GM18502 (cell line): Measurements from ENCODE around the gene MBOAT7.
"Not testable (repeated sequence)": the region's sequence is repeated elsewhere in the genome, so short reads cannot be mapped to it uniquely, and the experiment has no call there.

Experiments
- ATAC-seq: cut with Tn5 transposase; IDR thresholded peaks from one replicate; pipeline ENCODE4 v1.9.1; 2021; ENCODE audit warnings: mild to moderate bottlenecking; ENCODE audit not compliant: unreplicated experiment, poor library complexity

The MBOAT7 gene, protein sequence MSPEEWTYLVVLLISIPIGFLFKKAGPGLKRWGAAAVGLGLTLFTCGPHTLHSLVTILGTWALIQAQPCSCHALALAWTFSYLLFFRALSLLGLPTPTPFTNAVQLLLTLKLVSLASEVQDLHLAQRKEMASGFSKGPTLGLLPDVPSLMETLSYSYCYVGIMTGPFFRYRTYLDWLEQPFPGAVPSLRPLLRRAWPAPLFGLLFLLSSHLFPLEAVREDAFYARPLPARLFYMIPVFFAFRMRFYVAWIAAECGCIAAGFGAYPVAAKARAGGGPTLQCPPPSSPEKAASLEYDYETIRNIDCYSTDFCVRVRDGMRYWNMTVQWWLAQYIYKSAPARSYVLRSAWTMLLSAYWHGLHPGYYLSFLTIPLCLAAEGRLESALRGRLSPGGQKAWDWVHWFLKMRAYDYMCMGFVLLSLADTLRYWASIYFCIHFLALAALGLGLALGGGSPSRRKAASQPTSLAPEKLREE

DNA sequence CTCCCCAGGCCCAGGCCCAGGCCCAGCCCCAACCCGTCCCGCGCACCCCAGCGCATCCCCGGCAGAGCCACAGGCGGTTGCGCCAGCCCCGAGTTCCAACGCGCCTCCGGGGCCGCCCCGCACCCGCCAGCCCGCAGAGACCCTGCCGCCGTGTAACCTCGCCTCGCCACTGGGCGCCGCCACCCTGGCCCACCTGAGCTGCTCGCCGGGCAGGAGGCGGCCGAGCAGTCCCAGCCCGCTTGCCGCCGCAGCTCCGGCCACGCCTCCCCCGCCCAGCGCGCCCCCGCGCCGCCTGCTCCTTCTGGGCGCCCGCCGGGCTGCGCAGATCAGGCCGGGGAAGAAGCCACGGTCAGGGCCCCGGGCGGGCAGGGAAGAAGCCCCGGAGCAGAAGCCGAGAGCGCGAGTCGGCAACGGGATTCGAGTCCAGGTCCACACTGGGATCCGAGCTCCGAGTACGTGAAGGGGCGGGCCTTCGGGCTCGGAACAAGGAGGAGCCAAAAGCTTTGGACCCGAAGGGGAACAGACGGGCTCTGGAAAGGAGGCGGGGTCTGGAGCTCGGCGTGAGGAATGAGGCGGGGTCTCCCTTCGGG is at the start of gene MBOAT7:
TSS of gene MBOAT7 (minus strand) at position 436 of the 590 bp plus-strand sequence. CDS start 1,072 bp downstream, outside the sequence.
- ATAC-seq, result peak; percentile 19

DNA sequence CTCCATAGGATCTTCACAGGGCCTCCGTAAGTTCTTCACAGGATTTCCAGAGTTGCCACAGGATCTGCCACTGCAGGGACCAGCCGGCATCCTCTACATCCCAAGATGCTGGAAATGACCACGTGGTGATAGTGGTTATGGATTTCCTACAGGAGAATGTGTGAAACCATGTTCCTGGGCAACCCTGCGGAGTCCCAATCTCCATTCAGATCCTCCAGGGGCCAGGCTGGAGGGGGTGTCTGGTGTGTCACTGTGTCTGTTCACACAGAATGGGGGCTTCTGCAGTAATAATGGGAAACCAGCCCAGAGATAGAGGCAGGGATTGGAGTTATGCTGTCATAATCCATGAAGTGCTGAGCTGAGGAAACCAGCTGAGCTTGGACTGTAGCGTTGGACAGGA is 44.6 kb upstream of the MBOAT7 start:
- ATAC-seq, result no peak

DNA sequence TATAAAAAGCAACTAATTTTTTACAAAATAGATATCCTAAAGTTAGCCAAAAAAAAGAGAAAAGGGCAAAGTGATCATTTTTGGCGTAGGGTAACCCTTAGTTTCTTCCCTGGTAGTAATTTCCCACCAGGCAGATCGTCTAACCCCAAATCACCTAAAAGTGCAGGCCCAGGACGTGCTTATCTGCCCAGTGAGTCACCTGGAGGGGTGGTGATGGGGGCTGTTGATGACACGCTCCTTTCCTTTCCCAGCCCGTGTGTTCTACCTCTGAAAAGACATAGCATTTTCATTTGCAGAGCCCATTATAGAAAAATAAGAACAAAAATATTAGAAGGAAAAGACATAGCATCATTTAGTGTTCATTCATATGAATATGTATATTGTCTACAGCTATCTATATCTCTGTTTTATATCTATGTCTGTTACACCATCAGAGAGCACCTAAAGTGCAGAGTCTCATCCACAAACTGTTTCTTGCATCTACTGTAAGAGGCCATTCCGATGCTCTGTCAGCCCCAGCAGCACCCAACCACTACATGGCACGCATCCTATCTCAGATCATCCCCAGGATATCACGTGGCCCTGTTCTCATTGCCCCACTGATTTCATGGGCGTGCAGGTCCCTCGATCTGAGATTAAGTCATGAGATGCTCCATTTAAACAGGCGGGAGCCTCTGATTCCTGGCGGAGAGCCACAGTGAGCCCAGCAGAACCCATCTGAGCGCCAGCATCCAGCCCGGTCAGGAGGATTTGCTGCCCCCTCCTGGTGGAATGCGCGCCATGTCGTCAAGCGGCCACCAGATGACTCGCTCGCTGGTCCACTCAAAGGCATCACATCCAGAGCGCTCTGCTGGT is 41.9 kb upstream of the MBOAT7 start:
- ATAC-seq, result no peak

DNA sequence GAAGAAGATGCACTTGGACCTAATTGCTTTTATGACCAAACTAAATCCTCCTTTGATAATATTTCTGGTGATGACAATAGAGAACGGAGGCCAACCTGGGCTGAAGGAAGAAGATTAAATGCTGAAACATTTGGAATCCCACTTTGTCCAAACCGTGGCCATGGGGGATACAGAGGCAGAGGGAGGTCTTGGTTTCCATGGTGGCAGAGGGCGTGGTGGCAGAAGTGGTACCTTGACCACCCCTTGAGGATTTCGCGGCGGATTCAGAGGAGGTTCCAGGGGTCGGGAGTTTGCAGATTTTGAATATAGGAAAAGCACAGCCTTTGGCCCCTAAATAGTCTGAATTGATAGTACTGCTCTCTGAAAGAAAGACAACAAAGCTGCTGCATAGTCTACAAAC is 40.7 kb upstream of the MBOAT7 start:
- no peak for ATAC-seq

DNA sequence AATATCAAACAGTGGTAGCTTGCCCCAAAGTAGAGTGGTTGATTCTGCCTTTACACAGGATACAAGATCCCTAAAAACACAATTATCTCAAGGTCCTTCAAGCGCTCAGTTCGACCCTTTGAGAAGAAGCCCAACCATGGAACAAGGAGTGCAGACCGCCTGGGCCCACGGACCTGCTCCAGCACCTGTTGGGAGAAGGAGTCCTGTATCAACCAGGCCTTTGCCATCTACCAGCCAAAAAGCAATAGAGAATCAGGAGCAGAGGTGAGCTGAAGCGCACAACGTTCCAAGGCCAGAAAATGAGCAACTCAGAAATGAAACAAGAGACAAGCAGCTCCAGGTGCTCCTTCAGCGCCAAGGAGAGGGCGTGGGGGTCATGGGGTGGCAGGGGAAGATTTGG is 39.8 kb upstream of the MBOAT7 start:
- ATAC-seq, result no peak

DNA sequence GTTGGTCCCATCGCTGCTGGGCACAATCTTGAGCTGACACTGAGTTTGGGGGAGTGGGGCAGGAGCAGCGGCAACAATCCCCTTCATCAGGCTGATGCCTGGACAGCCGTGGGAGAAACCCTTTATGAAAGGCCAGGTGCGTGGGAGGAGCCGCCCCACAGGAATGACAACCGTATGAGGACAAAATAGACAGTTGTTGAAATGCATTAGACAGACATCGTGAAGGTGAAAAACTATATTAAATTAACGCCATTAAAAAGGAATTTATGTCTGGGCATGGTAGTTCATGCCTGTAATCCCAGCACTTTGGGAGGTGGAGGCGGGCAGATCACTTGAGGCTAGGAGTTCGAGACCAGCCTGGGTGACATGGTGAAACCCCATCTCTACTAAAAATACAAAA is 35.2 kb upstream of the MBOAT7 start:
- ATAC-seq, result not testable (repeated sequence)

DNA sequence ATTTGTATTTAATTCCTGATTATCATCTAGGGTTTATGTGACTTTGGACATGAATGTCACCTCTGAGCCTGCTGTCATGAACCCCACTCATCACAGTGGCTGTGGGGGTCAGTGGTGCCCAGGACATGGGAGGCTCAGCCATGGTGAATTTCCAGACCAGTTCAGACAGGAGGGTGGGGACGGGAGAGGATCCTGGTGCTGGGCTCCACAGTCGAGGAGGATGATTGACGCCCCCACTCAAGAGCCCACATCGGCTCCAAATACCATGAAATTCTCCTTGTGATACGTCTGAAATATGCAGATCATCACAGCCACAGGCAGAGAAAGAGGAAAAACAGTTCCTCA is 34.5 kb upstream of the MBOAT7 start:
- not testable (repeated sequence) for ATAC-seq

DNA sequence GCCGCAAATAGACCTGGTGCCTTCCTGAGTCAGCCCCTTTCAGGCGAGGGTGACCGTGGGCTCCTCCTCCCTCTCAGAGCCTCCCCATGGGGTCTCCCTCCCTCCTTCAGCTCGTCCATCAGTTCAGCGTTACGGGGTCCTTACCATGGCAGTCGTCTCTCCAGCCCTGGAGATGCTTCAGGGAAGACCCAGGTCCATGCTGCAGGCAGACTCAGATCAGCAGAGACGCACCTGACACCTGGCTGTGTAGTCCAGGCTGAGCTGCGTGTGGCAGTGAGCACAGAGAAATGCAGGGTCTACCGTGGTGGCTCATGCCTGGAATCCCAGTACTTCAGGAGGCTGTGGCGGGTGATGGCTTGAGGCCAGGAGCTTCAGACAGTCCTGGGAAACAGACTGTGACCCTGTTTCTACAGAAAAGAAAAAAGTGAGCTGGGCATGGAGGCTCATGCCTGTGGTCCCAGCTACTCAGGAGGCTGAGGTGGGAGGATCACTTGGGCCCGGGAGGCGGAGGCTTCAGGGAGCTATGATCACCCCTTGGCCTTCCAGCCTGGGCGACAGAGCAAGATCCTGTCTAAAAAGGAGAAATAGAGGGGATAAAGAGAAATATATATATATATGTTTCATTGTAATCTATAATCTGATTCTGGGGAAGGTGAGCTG is 34.0 kb upstream of the MBOAT7 start:
- ATAC-seq, result not testable (repeated sequence)

DNA sequence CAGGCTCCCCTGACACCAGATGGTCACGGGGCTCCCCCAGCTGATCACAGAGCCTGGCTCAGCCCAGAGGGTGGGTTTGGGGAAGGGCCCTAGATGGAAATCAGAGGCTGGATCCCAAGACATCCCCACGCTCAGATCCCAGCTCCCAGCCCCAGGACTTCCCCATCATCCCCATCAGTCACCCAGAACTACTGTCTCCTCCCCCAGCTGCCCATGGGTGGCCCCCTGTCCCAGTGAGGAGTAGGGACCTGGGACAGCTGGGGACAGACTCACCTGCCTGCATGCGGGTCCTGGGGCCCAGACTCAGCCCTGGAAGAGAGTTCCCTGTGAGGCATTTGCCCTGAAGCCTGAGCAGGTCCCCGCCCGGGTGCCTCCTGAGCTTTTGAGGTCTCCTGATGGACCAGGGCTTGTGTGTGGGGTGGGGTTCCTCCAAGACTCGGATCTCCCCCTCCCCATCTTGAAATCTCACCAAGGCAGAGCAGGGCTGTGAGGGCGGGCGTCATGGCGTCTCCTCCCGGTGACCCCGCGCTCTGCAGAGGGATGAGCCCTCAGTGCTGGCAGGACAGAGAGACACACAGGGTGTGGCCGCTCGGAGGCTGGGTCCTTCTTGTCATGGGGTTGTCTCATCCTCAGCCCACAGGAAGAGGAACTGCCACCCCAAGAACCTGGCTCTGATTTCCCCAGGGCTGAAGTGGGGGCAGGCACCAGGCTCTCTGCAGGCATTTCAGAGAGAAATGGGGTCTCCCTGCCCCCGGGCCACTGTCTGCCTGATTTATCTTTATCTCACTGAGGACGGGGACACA is 33.3 kb upstream of the MBOAT7 start, which contains the start of gene LILRB3:
TSS of gene LILRB3 (minus strand) at position 534 of the 803 bp plus-strand sequence. CDS start at position 503, 31 bp downstream.
- ATAC-seq, result not testable (repeated sequence)

DNA sequence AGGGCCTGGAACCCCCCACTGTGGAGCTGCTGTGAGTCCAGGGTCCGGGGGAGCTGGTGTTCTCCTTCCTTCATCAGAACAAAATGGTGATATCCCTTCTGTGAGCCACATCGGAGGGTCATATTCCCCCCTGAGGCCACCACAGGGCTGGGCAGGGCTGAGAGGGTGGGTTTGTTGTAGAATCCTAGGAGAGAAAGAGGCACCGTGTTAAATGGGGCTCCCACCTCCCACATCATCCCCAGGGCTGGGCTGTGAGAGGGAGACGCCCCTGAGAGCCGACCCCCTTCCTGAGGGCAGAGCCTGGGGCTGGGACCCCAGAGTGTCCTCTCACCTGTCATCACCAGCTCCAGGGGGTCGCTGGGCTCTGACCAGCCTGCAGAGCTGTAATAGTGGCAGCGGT is 32.6 kb upstream of the MBOAT7 start:
- ATAC-seq, result not testable (repeated sequence)

DNA sequence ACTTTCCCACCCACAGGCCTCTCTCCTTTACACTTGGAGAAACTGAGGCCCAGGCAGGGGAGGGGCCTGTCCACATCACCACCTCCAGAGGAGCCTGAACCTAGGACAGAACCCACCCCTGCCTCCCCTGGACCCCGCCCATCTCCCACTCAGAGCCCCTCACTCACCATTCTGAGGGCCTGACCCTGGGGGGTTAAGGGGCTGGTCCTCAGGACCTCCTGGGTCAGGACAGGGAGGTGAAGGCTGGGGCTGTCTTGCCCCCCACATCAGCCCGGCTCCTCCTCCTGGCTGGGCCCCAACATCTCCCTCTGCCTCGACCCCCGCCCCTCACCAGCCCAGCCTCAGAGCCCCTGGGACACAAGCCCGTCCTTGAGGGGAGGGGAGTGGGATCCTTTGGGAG is 30.3 kb upstream of the MBOAT7 start:
- ATAC-seq, result not testable (repeated sequence)

DNA sequence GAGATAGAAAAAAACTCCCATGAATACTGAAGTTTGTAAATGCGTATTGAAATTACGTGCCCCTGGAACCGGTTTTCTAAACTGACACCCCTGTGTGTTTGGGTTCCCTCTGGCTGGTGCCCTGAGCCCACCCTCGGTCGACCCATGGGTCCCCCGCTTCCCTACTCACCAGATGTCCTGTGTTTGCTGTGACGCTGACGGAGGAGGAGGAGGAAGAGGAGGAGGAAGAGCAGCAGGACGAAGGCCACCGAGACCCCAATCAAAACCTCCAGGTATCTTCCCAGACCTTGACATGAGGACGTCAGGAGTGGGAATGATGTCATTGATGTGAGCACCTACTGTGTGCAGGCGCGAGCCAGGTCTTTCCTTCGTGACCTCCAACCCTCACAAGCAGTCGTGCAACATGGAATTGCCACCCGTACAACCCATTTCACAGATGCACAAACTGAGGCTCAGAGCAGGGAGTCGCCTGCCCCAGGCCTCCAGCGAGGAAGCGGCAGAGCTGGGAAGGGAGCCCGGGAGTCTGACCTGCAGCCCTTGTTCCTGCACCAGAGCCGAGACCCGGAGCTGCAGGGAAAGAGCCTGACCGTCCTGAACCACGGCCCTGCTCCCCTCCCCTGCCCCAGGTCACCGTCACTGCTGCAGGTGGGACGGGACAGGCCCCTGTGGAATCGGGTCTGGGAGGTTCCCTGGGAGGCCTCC is 29.7 kb upstream of the MBOAT7 start:
- ATAC-seq, result no peak

DNA sequence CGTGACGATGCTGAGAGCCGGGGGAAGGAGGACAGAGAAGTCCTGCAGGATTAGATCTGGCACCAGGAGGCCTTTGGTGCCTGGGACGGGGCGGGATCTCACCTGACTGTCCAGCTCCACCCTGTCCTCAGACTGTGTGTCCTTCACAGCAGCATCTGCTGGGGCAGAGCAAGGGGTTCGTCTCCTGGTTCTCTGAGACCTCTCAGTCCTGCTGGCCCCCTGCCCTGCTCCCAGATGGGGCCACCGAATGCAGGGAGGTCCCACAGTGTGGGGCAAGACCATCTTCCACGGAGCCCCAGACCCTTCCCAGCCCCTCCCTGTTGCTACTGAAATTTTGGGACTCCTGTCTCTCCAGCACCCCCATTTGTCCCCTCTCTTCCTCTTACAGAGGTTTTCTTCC is 28.9 kb upstream of the MBOAT7 start:
- no peak for ATAC-seq

DNA sequence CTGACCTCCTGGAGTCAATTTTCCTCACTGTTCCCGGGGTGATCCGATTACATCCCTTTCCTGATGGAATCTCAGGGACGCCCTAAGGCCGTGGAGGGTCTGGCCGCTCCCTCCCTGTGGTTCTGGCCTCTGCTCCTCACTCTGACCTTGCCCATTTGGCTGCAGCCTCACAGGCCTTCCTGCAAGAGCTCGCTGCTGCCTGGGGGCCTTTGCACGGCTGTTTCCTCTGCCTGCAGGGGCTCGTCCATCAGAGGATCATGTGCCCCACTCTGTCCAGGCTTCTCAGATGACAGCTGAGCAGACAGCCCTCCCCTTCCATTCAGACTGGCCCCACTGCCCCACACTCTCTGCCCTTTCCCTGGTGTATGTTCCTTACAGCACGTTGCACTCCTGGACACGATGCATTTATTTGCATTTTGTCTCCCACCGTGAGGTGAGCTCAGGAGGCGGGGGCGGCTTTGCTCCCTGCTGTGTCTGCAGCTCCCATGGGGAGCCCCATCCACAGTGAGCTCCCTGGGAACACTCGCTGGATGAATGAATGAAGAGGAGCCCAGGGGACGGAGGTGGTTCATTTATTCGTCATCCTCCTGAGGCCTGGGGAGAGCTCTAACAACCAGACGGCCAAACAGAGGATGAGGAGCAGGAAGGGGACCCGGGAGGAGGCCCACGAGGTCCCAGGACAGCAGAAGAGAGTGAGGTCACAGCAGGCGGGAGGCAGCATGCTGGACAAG is 28.3 kb upstream of the MBOAT7 start:
- ATAC-seq, result not testable (repeated sequence)

DNA sequence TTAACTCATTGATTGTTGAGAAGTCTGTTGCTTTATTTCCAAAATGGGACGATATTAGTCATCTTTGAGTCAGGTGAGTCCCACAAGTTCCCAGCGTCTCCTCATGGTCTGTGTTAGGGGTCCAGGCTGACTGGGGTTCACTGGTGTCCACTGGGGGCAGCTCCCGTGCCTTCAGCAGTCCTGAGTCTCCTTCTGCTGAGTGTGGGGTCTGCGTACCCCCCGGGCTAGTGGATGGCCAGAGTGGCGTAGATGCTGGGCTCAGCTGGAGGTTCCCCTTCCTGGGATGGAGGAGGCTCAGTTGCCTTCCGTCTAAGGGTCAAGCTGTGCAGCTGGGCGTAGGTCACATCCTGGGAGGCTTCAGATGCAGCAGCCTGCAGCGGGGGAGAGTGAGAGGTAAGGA is 27.5 kb upstream of the MBOAT7 start:
- no peak for ATAC-seq

DNA sequence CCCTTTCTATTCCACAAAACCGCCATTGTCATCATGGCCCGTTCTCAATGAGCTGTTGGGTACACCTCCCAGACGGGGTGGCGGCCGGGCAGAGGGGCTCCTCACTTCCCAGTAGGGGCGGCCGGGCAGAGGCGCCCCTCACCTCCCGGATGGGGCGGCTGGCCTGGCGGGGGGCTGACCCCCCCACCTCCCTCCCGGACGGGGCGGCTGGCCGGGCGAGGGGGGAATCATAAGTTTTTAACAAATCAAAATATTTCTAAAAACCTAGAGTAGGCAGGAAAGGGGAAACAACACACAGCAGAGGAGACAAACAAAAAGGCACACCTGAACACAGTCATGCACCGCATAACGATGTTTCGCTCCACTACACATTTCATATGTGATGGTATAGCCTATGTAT is 25.4 kb upstream of the MBOAT7 start:
- ATAC-seq, result not testable (repeated sequence)

DNA sequence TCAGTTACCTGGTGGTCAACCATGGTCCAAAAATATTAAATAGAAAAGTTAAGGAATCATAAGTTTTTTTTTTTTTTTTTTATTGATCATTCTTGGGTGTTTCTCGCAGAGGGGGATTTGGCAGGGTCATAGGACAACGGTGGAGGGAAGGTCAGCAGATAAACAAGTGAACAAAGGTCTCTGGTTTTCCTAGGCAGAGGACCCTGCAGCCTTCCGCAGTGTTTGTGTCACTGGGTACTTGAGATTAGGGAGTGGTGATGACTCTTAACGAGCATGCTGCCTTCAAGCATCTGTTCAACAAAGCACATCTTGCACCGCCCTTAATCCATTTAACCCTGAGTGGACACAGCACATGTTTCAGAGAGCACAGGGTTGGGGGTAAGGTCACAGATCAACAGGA is 24.8 kb upstream of the MBOAT7 start:
- ATAC-seq, result not testable (repeated sequence)

DNA sequence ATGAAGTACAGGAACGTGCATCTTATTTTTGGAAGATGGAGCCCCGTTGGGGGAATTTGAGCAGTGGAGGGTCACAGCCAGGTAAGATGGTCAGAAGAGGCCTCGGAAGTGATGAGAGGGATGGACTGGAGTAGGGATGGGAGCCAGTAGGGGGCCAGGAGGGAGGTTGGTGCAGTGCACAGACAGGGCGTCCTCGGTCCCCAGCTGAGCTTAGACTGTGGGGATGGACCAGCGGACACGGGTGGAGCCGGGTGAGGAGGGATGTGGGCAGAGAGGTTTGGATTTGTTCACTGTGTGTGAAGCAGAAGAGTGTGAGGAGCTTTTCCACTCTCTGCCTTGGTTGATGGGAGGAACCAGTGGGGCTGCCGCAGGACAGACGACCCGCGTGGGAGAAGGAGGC is 21.9 kb upstream of the MBOAT7 start:
- no peak for ATAC-seq
